Ovary (tissue), 9 donors: ENCODE measurements around the gene UBE2E3. TPM values are rescaled to one million over a fixed set of nuclear protein-coding genes. Genes with fewer than 3 reads are reported as not detected.

ENCODE experiments used
- DNase-seq, 5 donors: peaks; one replicate each; pipeline ENCODE4 v3.0.0-alpha.2; 2019 to 2020
- H3K27ac ChIP-seq, 2 donors: fragments of 200-600 bp; one replicate each; pipeline versions ENCODE4 v1.5.1 to v1.8.0; 2019 to 2022
- H3K27me3 ChIP-seq: fragments of 200-600 bp; one replicate; pipeline ENCODE4 v1.8.0; 2022
- H3K36me3 ChIP-seq: fragments of 200-600 bp; sonication (generic); one replicate; pipeline ENCODE4 v1.5.1; 2019
- H3K4me1 ChIP-seq: one replicate; pipeline ENCODE4 v1.8.1; 2013; ENCODE audit warnings: mild to moderate bottlenecking, moderate library complexity; ENCODE audit not compliant: insufficient read depth
- H3K4me3 ChIP-seq: fragments of 200-600 bp; sonication (generic); one replicate; pipeline ENCODE4 v1.5.1; 2017
- H3K9me3 ChIP-seq, 2 donors: fragments of 200-600 bp in 1 of 2; sonication (generic) in 1 of 2; one replicate each; pipeline versions ENCODE4 v1.5.1 to v1.8.1; 2013 to 2019; ENCODE audit warnings: mild to moderate bottlenecking in 1 of 2, moderate library complexity in 1 of 2
- CTCF ChIP-seq, 3 donors: fragments of 450-650 bp in 2 of 3; fragments of 200-600 bp in 1 of 3; IDR thresholded peaks; one replicate each; pipeline versions ENCODE4 v1.5.1 to v1.8.0; 2016 to 2022; ENCODE audit warnings: antibody characterized with exemption in 3 of 3, mild to moderate bottlenecking in 1 of 3
- EP300 ChIP-seq: sonication (generic); formaldehyde crosslinking; IDR thresholded peaks from one replicate; pipeline ENCODE4 v1.6.1; 2017; ENCODE audit warnings: antibody characterized with exemption
- POLR2A ChIP-seq: fragments of 450-650 bp; IDR thresholded peaks from one replicate; pipeline ENCODE4 v1.6.1; 2017; ENCODE audit warnings: antibody characterized with exemption, mild to moderate bottlenecking, moderate library complexity
- WGBS, 3 donors: extraction: QIAGEN DNeasy Blood & Tissue Kit in 1 of 3; methylation state at CpG; one replicate each; pipeline versions ENCODE4 v1.1.5 to v1.1.7; 2013 to 2017; 5-methylcytosine and 5-hydroxymethylcytosine counted together
- intact Hi-C, 4 donors: fragments of 100-400 bp; cut with DNase I; formaldehyde crosslinking; loops; one replicate each; pipeline versions ENCODE4 v1.11.0 to v1.15.1; 2022 to 2023
- polyA plus RNA-seq, 2 donors: library from polyadenylated mRNA; stranded (reverse); fragments of 200-250 nt in 1 of 2; fragments of 350-450 nt in 1 of 2; fragmentation: Illumina TruSeq in 1 of 2; extraction: RNeasy Lipid Tissue Mini Kit (QIAGEN cat#74804) in 1 of 2; gene quantifications; one replicate each; pipeline ENCODE4 v1.2.3, GENCODE V29; 2013 to 2014
- total RNA-seq, 7 donors: library from RNA; depleted of rRNA in 2 of 7; stranded (reverse); fragments of >200 nt in 2 of 7; fragmentation: NEBNext Ultra II Directional in 3 of 7; extraction: Animal tissue kit (Norgen Biotek cat#: 25700) in 3 of 7; gene quantifications; one replicate each; pipeline versions ENCODE4 v1.1.0 to v1.2.4, GENCODE V29; 2016 to 2023
- donor health status: DM: no; HTN: no; CAD: no; lungs with moderate emphysema.
- donor health status: DM: no; HTN: no; CAD: no.
- donor health status: Bipolar disorder and iron deficiency.
- donor health status: DM: yes; HTN: yes; CAD: no.
- donor health status: DM: no; HTN: no; CAD: no.
- donor health status: DM: yes; HTN: yes; CAD: no.

The UBE2E3 gene
- total and polyA plus RNA-seq, 9 donors, result 43.0 to 96.3 (median 49.8) TPM

GRCh38 chr2:181058378-181059269, 78.2 kb downstream of the UBE2E3 start:
- WGBS, 3 donors, result 81 to 90% (median 84%) methylated on average over 7 of the region's 7 CpGs
- H3K4me1 ChIP-seq, result no peaks in the 10 kb centered on the region
- TF ChIP-seq EP300 (no peak), CTCF (IDR thresholded peaks at IDR 0.05) (no peak), POLR2A (no peak)
- no peak for DNase-seq
- H3K9me3 ChIP-seq, result no peaks in the 10 kb centered on the region
- intact Hi-C loops, result no loop called here
- no peak overlapping the region for H3K27ac ChIP-seq
- no peaks in the 10 kb centered on the region for H3K27me3 ChIP-seq
- no peak overlapping the region for H3K4me3 ChIP-seq
- no peaks in the 10 kb centered on the region for H3K36me3 ChIP-seq

- TF ChIP-seq EP300 (no peak), POLR2A (no peak), CTCF (IDR thresholded peaks at IDR 0.05) (no peak)
- no peaks in the 10 kb centered on the region for H3K4me1 ChIP-seq
- DNase-seq, result no peak
- H3K27me3 ChIP-seq, result no peaks in the 10 kb centered on the region
- no peaks in the 10 kb centered on the region for H3K36me3 ChIP-seq
- H3K4me3 ChIP-seq, result no peak overlapping the region
- intact Hi-C loops, result no loop called here
- no peaks in the 10 kb centered on the region for H3K9me3 ChIP-seq
- WGBS, 3 donors, result 41 to 95% (median 55%) methylated on average over 1 of the region's 1 CpG
- H3K27ac ChIP-seq, result no peak overlapping the region
Observed at GRCh38 chr2:181063696-181064095, 83.3 kb downstream of the UBE2E3 start.

GRCh38 chr2:181065458-181065857, 85.1 kb downstream of the UBE2E3 start:
- Histone ChIP-seq H3K27me3 (no peaks in the 10 kb centered on the region), H3K4me1 (no peaks in the 10 kb centered on the region), H3K9me3 (no peaks in the 10 kb centered on the region), H3K4me3 (no peak overlapping the region), H3K36me3 (no peaks in the 10 kb centered on the region), H3K27ac (no peak overlapping the region)
- TF ChIP-seq EP300, result no peak
- TF ChIP-seq POLR2A, result no peak
- intact Hi-C loops, result no loop called here
- DNase-seq, result no peak

- no peak overlapping the region for H3K27ac ChIP-seq
- H3K36me3 ChIP-seq, result no peaks in the 10 kb centered on the region
- H3K4me1 ChIP-seq, result no peaks in the 10 kb centered on the region
- H3K9me3 ChIP-seq, result no peaks in the 10 kb centered on the region
- H3K4me3 ChIP-seq, result no peak overlapping the region
- intact Hi-C loops, result no loop called here
- DNase-seq, result no peak
- no peaks in the 10 kb centered on the region for H3K27me3 ChIP-seq
- TF ChIP-seq EP300, result no peak
- no peak for TF ChIP-seq POLR2A
- TF ChIP-seq CTCF (IDR thresholded peaks at IDR 0.05), result no peak
- WGBS, 3 donors, result 88 to 93% (median 90%) methylated on average over 1 of the region's 1 CpG
Observed at GRCh38 chr2:181066333-181066732, 85.9 kb downstream of the UBE2E3 start.
